ENCODE measurements around the gene TRIM66. TPM values are rescaled to one million over a fixed set of nuclear protein-coding genes. Genes with fewer than 3 reads are reported as not detected.

TRIM66 gene
- total and polyA plus RNA-seq, 2 donors (not counting 3 experiments of a cell fraction or from before 2014, with no cell fraction given): 5.5 to 11.7 TPM

GRCh38 chr11:8688414-8689362, 6.2 kb upstream of the TRIM66 start:
- intact Hi-C loops (cut with micrococcal nuclease) (loop anchor here (1.0 to 2.0 kb wide), 6 partner anchors 29 to 449 kb away; partner anchors contain the start of gene AKIP1), dilution Hi-C loops (cut with MboI; ENCODE audit: extremely low pct_ligation_motif_present, low sequenced_read_pairs) (no loop called here)
- peaks cover 23% of the 10 kb centered on the region for H3K79me2 ChIP-seq (ENCODE audit: control insufficient read depth, insufficient read depth, low read length)
- no peaks in the 10 kb centered on the region for H3K9me3 ChIP-seq (replicated peaks; ENCODE audit: control insufficient read depth, insufficient read depth, low read length)
- no peaks in the 10 kb centered on the region for H3K27me3 ChIP-seq (ENCODE audit: control insufficient read depth in 2 of 2, insufficient read depth in 2 of 2, low read length in 2 of 2)
- peaks cover 46% of the 10 kb centered on the region for H3K4me1 ChIP-seq (ENCODE audit: control insufficient read depth, extremely low read depth, insufficient read depth, low read length)
- H3K9ac ChIP-seq (replicated peaks; ENCODE audit: extremely low read depth, insufficient read depth, low read length): peak overlapping the region; percentile 56
- H3K27ac ChIP-seq (ENCODE audit: insufficient read depth, low read depth, low read length): peak overlapping the region; percentile 65
- no peak overlapping the region for H2AFZ ChIP-seq (ENCODE audit: low read depth, low read length)
- ChIA-PET CTCF (interaction anchor here (1.0 to 2.3 kb wide), 8 partner anchors 9 to 271 kb away, joined by 4 to 14 read pairs (median 6); no protein-coding TSS in a partner anchor), POLR2A (interaction anchor here (0.6 to 1.0 kb wide), 2 partner anchors 218 to 224 kb away, joined by 3 to 5 read pairs; no protein-coding TSS in a partner anchor)
- TSS peak; percentile 69 for BruUV-seq (replicated peaks)
- no peaks in the 10 kb centered on the region for H3K9me1 ChIP-seq (replicated peaks; ENCODE audit: control insufficient read depth, extremely low read depth, insufficient read depth, low read length)
- H4K20me1 ChIP-seq (replicated peaks; ENCODE audit: control insufficient read depth, extremely low read depth, insufficient read depth, low read length): peaks cover 2% of the 10 kb centered on the region
- peak; percentile 88 for FAIRE-seq
- peak overlapping the region; percentile 45 to 86 (median 53) for H3K4me3 ChIP-seq (replicated peaks in 1 of 3; ENCODE audit: insufficient read depth in 1 of 3, low read depth in 1 of 3, low read length in 3 of 3)
- TF ChIP-seq EZH2 (IDR thresholded peaks at IDR 0.05; ENCODE audit: borderline replicate concordance, low read depth, low read length, severe bottlenecking) (no peak), MAX (IDR thresholded peaks at IDR 0.05; ENCODE audit: insufficient read depth, insufficient read length) (no peak), POLR2A (IDR thresholded peaks at IDR 0.05; ENCODE audit: low read depth, low read length) (peak; percentile 99), GATA2 (IDR thresholded peaks at IDR 0.05; ENCODE audit: insufficient read depth, insufficient read length, low read depth, low read length) (no peak), MYC (IDR thresholded peaks at IDR 0.05; ENCODE audit: low read depth, low read length) (peak; percentile 25), POLR2AphosphoS5 (IDR thresholded peaks at IDR 0.05; ENCODE audit: insufficient read depth, low read depth, low read length) (peak; percentile 100), CTCF (IDR thresholded peaks at IDR 0.05; ENCODE audit: extremely low read depth in 1 of 2, insufficient read depth in 1 of 2, low read depth in 1 of 2, low read length in 2 of 2) (no peak), JUN (IDR thresholded peaks at IDR 0.05; ENCODE audit: borderline replicate concordance, insufficient read depth, insufficient read length, low read depth) (peak; percentile 34), FOS (IDR thresholded peaks at IDR 0.05; ENCODE audit: borderline replicate concordance, insufficient read depth, low read length) (peak; percentile 63)
- peak overlapping the region; percentile 83 for H3K4me2 ChIP-seq (ENCODE audit: insufficient read depth, low read length)
- H3K36me3 ChIP-seq (ENCODE audit: control insufficient read depth in 2 of 2, extremely low read depth in 1 of 2, insufficient read depth in 2 of 2, low read length in 2 of 2): peaks cover 19 to 22% of the 10 kb centered on the region in 2 experiments
- DNase-seq (ENCODE audit: low read depth, low spot score): peak; percentile 93

Measured in endothelial cell of umbilical vein (primary cell).